H9 (cell line): Measurements from ENCODE around the gene RPS23. TPM values are rescaled to one million over a fixed set of nuclear protein-coding genes. Genes with fewer than 3 reads are reported as not detected.

Experiments
- DNase-seq: peaks from one replicate; pipeline ENCODE4 v3.0.0-alpha.2; 2017
- H2AFZ ChIP-seq: one replicate; pipeline ENCODE4 v1.6.1; 2013; ENCODE audit warnings: mild to moderate bottlenecking, low read length, control low read depth, moderate library complexity
- H2AK5ac ChIP-seq: 2 replicates; pipeline ENCODE4 v1.6.1; 2013; ENCODE audit warnings: low read length, control low read depth, mixed read lengths; ENCODE audit not compliant: insufficient read length
- H2BK120ac ChIP-seq: one replicate; pipeline ENCODE4 v1.6.1; 2013; ENCODE audit warnings: low read depth, mild to moderate bottlenecking, low read length, control low read depth, inconsistent platforms; ENCODE audit not compliant: poor library complexity, severe bottlenecking
- H2BK12ac ChIP-seq: 2 replicates; pipeline ENCODE4 v1.6.1; 2013; ENCODE audit warnings: low read length, control low read depth, mixed read lengths, low read depth; ENCODE audit not compliant: insufficient read length
- H2BK15ac ChIP-seq: 2 replicates; pipeline ENCODE4 v1.6.1; 2013; ENCODE audit warnings: low read depth, low read length, control low read depth
- H2BK20ac ChIP-seq: one replicate; pipeline ENCODE4 v1.6.1; 2013; ENCODE audit warnings: low read depth, mild to moderate bottlenecking, low read length, control low read depth, inconsistent platforms; ENCODE audit not compliant: poor library complexity, severe bottlenecking
- H2BK5ac ChIP-seq: 2 replicates; pipeline ENCODE4 v1.6.1; 2013; ENCODE audit warnings: low read length, control low read depth, mixed read lengths; ENCODE audit not compliant: insufficient read length
- H3K14ac ChIP-seq: 2 replicates; pipeline ENCODE4 v1.6.1; 2013; ENCODE audit warnings: low read length, control low read depth; ENCODE audit not compliant: insufficient read depth
- H3K18ac ChIP-seq: 2 replicates; pipeline ENCODE4 v1.6.1; 2013; ENCODE audit warnings: low read depth, mild to moderate bottlenecking, mixed read lengths, low read length, control low read depth; ENCODE audit not compliant: insufficient read length
- H3K23ac ChIP-seq: 2 replicates; pipeline ENCODE4 v1.6.1; 2013; ENCODE audit warnings: low read length, control low read depth, mixed read lengths, low read depth; ENCODE audit not compliant: insufficient read length
- H3K23me2 ChIP-seq: 2 replicates; pipeline ENCODE4 v1.6.1; 2013; ENCODE audit warnings: low read depth, mild to moderate bottlenecking, mixed read lengths, low read length, control low read depth; ENCODE audit not compliant: insufficient read length, poor library complexity, severe bottlenecking
- H3K27ac ChIP-seq: 2 replicates; pipeline ENCODE4 v1.5.1; 2013; ENCODE audit warnings: low read length, control low read depth, mixed read lengths, low read depth; ENCODE audit not compliant: insufficient read length
- H3K27me3 ChIP-seq: 2 replicates; pipeline ENCODE4 v1.6.1; 2013; ENCODE audit warnings: low read length, control low read depth, inconsistent platforms; ENCODE audit not compliant: insufficient read depth
- H3K4ac ChIP-seq: 2 replicates; pipeline ENCODE4 v1.6.1; 2013; ENCODE audit warnings: low read depth, mild to moderate bottlenecking, control low read depth, inconsistent platforms, low read length, moderate library complexity
- H3K4me1 ChIP-seq: 2 replicates; pipeline ENCODE4 v1.6.1; 2013; ENCODE audit warnings: low read length, control low read depth, inconsistent platforms; ENCODE audit not compliant: insufficient read depth
- H3K4me2 ChIP-seq: 2 replicates; pipeline ENCODE4 v1.6.1; 2013; ENCODE audit warnings: low read length, control low read depth, mixed read lengths; ENCODE audit not compliant: insufficient read length, insufficient read depth
- H3K56ac ChIP-seq: 2 replicates; pipeline ENCODE4 v1.6.1; 2013; ENCODE audit warnings: low read depth, mild to moderate bottlenecking, mixed read lengths, low read length, control low read depth; ENCODE audit not compliant: insufficient read length
- H3K79me1 ChIP-seq: 2 replicates; pipeline ENCODE4 v1.6.1; 2013; ENCODE audit warnings: low read depth, mild to moderate bottlenecking, moderate library complexity, low read length, control low read depth, inconsistent platforms; ENCODE audit not compliant: insufficient read depth, poor library complexity, severe bottlenecking
- H3K79me2 ChIP-seq: 2 replicates; pipeline ENCODE4 v1.6.1; 2013; ENCODE audit warnings: low read length, control low read depth, inconsistent platforms; ENCODE audit not compliant: insufficient read depth
- H3K9ac ChIP-seq: 2 replicates; pipeline ENCODE4 v1.6.1; 2013; ENCODE audit warnings: low read length, control low read depth, mixed read lengths; ENCODE audit not compliant: insufficient read length; ENCODE audit errors: extremely low read depth
- H3K9me3 ChIP-seq: one replicate; pipeline ENCODE4 v1.6.1; 2013; ENCODE audit warnings: low read depth, low read length, inconsistent platforms; ENCODE audit not compliant: control insufficient read depth
- H3T11ph ChIP-seq: one replicate; pipeline ENCODE4 v1.6.1; 2013; ENCODE audit warnings: mild to moderate bottlenecking, low read length, control low read depth, inconsistent platforms
- H4K20me1 ChIP-seq: one replicate; pipeline ENCODE4 v1.6.1; 2013; ENCODE audit not compliant: control insufficient read depth, insufficient read length, insufficient read depth
- H4K5ac ChIP-seq: 2 replicates; pipeline ENCODE4 v1.6.1; 2013; ENCODE audit warnings: low read depth, mild to moderate bottlenecking, mixed read lengths, low read length, control low read depth; ENCODE audit not compliant: insufficient read length
- H4K8ac ChIP-seq: replicated peaks from 2 replicates; pipeline ENCODE4 v1.6.1; 2013; ENCODE audit warnings: low read length, control low read depth, mixed read lengths, low read depth; ENCODE audit not compliant: insufficient read length
- H4K91ac ChIP-seq: 2 replicates; pipeline ENCODE4 v1.6.1; 2013; ENCODE audit warnings: low read depth, mild to moderate bottlenecking, moderate library complexity, mixed read lengths, low read length, control low read depth; ENCODE audit not compliant: insufficient read length
- H3K27ac Mint-ChIP-seq, 3 experiments: 2 replicates in 2 of 3; 3 replicates in 1 of 3; pipeline ENCODE4 v1.8.0; 2020 to 2021; ENCODE audit warnings: mixed read lengths in 3 of 3, mild to moderate bottlenecking in 1 of 3, moderate library complexity in 1 of 3
- H3K27me3 Mint-ChIP-seq: 2 replicates; pipeline ENCODE4 v1.8.0; 2021; ENCODE audit warnings: low read depth, mild to moderate bottlenecking, moderate library complexity, mixed read lengths
- H3K36me3 Mint-ChIP-seq, 3 experiments: 2 replicates in 2 of 3; 3 replicates in 1 of 3; pipeline ENCODE4 v1.8.0; 2020 to 2021; ENCODE audit warnings: low read depth in 3 of 3, mixed read lengths in 3 of 3; ENCODE audit not compliant: insufficient read depth in 1 of 3
- H3K4me1 Mint-ChIP-seq, 2 experiments: 2 replicates each; pipeline ENCODE4 v1.8.0; 2020; ENCODE audit warnings: mixed read lengths in 2 of 2
- H3K4me3 Mint-ChIP-seq, 2 experiments: 2 replicates in 1 of 2; 3 replicates in 1 of 2; pipeline ENCODE4 v1.8.0; 2020 to 2021; ENCODE audit warnings: mild to moderate bottlenecking in 2 of 2, mixed read lengths in 2 of 2, moderate library complexity in 1 of 2
- H3K9me3 Mint-ChIP-seq, 2 experiments: 2 replicates in 1 of 2; 3 replicates in 1 of 2; pipeline ENCODE4 v1.8.0; 2020; ENCODE audit warnings: mild to moderate bottlenecking in 2 of 2, mixed read lengths in 2 of 2, moderate library complexity in 1 of 2
- CTCF ChIP-seq: fragments of 200-600 bp; sonication (generic); conservative IDR thresholded peaks from 3 replicates; pipeline ENCODE4 v1.8.0; 2021; ENCODE audit warnings: antibody characterized with exemption, mild to moderate bottlenecking
- WGBS: extraction: QIAGEN DNeasy Blood & Tissue Kit; methylation state at CpG from one replicate; pipeline ENCODE4 v1.1.7; 2013; ENCODE audit warnings: missing lambda C conversion rate, low lambda C conversion rate, mixed read lengths; ENCODE audit not compliant: insufficient read length; ENCODE audit errors: extremely low coverage; 5-methylcytosine and 5-hydroxymethylcytosine counted together
- total RNA-seq: library from RNA; stranded (reverse); gene quantifications from 2 replicates; pipeline ENCODE4 v1.2.1, GENCODE V29; 2021

RPS23 gene
- total RNA-seq, 1 experiment from 2014 or later = 2,916 TPM

- Mint-ChIP-seq H3K4me1 (peaks cover 7 to 20% of the 10 kb centered on the region in 2 experiments), H3K9me3 (peaks cover 15 to 16% of the 10 kb centered on the region in 2 experiments), H3K36me3 (peaks cover 0 to 21% (median 12%) of the 10 kb centered on the region in 3 experiments; a peak in 5 of 7 replicates), H3K27ac (no peak overlapping the region), H3K27me3 (no peaks in the 10 kb centered on the region), H3K4me3 (no peak overlapping the region)
- Histone ChIP-seq H3K9ac (no peak overlapping the region), H2BK5ac (no peak overlapping the region), H3K23ac (no peak overlapping the region), H2AK5ac (no peak overlapping the region), H3K56ac (no peak overlapping the region), H2BK12ac (no peak overlapping the region), H3K9me3 (no peaks in the 10 kb centered on the region), H2BK15ac (no peak overlapping the region), H3K4ac (no peak overlapping the region), H3K4me1 (no peaks in the 10 kb centered on the region), H3K23me2 (no peaks in the 10 kb centered on the region), H2AFZ (no peak overlapping the region), H3K18ac (no peak overlapping the region), H4K20me1 (no peaks in the 10 kb centered on the region), H4K91ac (no peak overlapping the region), H2BK20ac (no peak overlapping the region), H3K27me3 (no peaks in the 10 kb centered on the region), H3K14ac (no peak overlapping the region), H3K79me1 (no peaks in the 10 kb centered on the region), H3K27ac (no peak overlapping the region), H2BK120ac (no peak overlapping the region), H4K8ac (no peak overlapping the region), H4K5ac (no peak overlapping the region), H3K4me2 (no peak overlapping the region), H3K79me2 (no peaks in the 10 kb centered on the region), H3T11ph (no peak overlapping the region)
- no CpG with 5 or more reads among the region's 1 CpG for WGBS
- TF ChIP-seq CTCF = no peak
- no peak for DNase-seq
Observed at GRCh38 chr5:82325996-82326395, 47.8 kb upstream of the RPS23 start.
